Psoas muscle (tissue), 8 donors: Measurements from ENCODE around the gene SENP2. TPM values are rescaled to one million over a fixed set of nuclear protein-coding genes. Genes with fewer than 3 reads are reported as not detected.

ENCODE experiments used
- ATAC-seq, 4 donors: fragments of 200-7000 bp; cut with Tn5 transposase; one replicate each; pipeline ENCODE4 v1.9.1; 2020; ENCODE audit warnings: moderate library complexity in 3 of 4, mild to moderate bottlenecking in 2 of 4
- DNase-seq, 2 donors: peaks; one replicate each; pipeline ENCODE4 v3.0.0-alpha.2; 2020
- H3K27ac ChIP-seq: fragments of 200-600 bp; one replicate; pipeline ENCODE4 v1.8.0; 2022
- H3K27me3 ChIP-seq, 3 donors: fragments of 200-600 bp in 1 of 3; one replicate each; pipeline versions ENCODE4 v1.6.1 to v1.8.0; 2013 to 2022; ENCODE audit warnings: low read length in 2 of 3, mild to moderate bottlenecking in 2 of 3, moderate library complexity in 1 of 3; ENCODE audit not compliant: insufficient read depth in 3 of 3
- H3K36me3 ChIP-seq, 2 donors: fragments of 200-600 bp in 1 of 2; one replicate each; pipeline versions ENCODE4 v1.6.1 to v1.8.0; 2013 to 2022; ENCODE audit warnings: low read depth in 1 of 2, mild to moderate bottlenecking in 1 of 2, moderate library complexity in 1 of 2; ENCODE audit not compliant: insufficient read depth in 1 of 2
- H3K4me1 ChIP-seq: fragments of 200-600 bp; one replicate; pipeline ENCODE4 v1.8.0; 2022
- H3K4me3 ChIP-seq: fragments of 200-600 bp; one replicate; pipeline ENCODE4 v1.8.0; 2022; ENCODE audit warnings: mild to moderate bottlenecking
- H3K9me3 ChIP-seq: fragments of 200-600 bp; one replicate; pipeline ENCODE4 v1.8.0; 2022
- CTCF ChIP-seq: fragments of 200-600 bp; IDR thresholded peaks from one replicate; pipeline ENCODE4 v1.8.0; 2022; ENCODE audit warnings: antibody characterized with exemption
- WGBS, 3 donors: extraction: QIAGEN DNeasy Blood & Tissue Kit; methylation state at CpG; one replicate each; pipeline versions ENCODE4 v1.1.6 to v1.1.7; 2013; 5-methylcytosine and 5-hydroxymethylcytosine counted together
- intact Hi-C, 2 donors: fragments of 100-400 bp; cut with DNase I; formaldehyde crosslinking; loops; one replicate each; pipeline versions ENCODE4 v1.11.0 to v1.14.2; 2022
- polyA plus RNA-seq, 3 donors: library from polyadenylated mRNA; stranded (reverse); fragments of 200-250 nt; gene quantifications; one replicate each; pipeline ENCODE4 v1.2.3, GENCODE V29; 2013
- total RNA-seq, 4 donors: library from RNA; stranded (reverse); fragmentation: NEBNext Ultra II Directional in 2 of 4; extraction: Animal tissue kit (Norgen Biotek cat#: 25700) in 2 of 4; gene quantifications; one replicate each; pipeline versions ENCODE4 v1.2.1 to v1.2.4, GENCODE V29; 2021 to 2023
- donor health status: healthy with polysubstance abuse.
- donor health status: DM: no; HTN: no; CAD: no; lungs with moderate emphysema.
- donor health status: Bipolar disorder and iron deficiency.
- donor health status: healthy.
- donor health status: DM: yes; HTN: yes; CAD: no.
- donor health status: DM: no; HTN: no; CAD: no.
- donor health status: DM: no; HTN: no; CAD: no.
- donor health status: DM: yes; HTN: yes; CAD: no.

SENP2 gene
- total and polyA plus RNA-seq, 7 donors = 9.8 to 51.8 (median 39.5) TPM

- 88 to 92% (median 91%) methylated on average over 19 of the region's 19 CpGs for WGBS, 3 donors
- Histone ChIP-seq H3K4me1 (no peaks in the 10 kb centered on the region), H3K27me3 (no peaks in the 10 kb centered on the region), H3K9me3 (no peaks in the 10 kb centered on the region), H3K27ac (no peak overlapping the region), H3K36me3 (no peaks in the 10 kb centered on the region), H3K4me3 (no peak overlapping the region)
- ATAC-seq = no peak
- intact Hi-C loops = no loop called here
- no peak for DNase-seq
- TF ChIP-seq CTCF = no peak
Observed at GRCh38 chr3:185647134-185647879, 61.2 kb downstream of the SENP2 start.

DNA sequence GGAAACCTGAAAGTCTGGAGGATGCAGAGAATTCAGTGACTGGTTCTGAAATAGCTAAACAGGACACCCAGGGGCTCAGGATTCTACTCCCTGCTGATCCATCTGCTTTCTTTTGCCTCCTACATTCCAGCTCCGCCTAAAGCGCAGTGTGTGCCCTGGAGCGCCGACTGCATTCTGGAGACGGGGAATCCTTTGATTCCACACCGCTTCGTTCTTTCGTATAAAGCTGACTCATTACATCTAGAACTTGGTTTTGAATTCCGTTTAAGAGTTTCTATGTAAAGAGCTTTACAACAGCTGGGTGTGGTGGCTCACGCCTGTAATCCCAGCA lies 61.8 kb downstream of the SENP2 start:
- WGBS, 3 donors = 95 to 97% (median 96%) methylated on average over 10 of the region's 10 CpGs
- Histone ChIP-seq H3K27me3 (no peaks in the 10 kb centered on the region), H3K36me3 (no peaks in the 10 kb centered on the region)

DNA sequence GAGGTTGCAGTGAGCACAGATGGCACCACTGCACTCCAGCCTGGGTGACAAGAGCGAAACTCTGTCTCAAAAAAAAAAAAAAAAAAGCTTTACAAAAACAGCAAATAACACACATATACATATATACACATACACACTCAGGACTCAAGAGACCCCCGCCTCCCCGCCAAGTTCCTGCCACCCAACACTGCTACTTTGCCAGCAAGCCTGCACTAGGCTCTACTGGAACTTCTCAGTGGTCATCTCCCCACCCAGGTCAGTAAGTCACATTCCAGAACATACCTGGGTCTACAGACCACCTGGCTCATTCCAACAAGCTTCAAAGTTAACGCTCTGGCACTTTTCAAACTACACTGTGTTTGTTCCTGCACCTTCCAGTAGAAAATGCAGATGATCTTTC lies 62.3 kb downstream of the SENP2 start:
- no peaks in the 10 kb centered on the region for H3K36me3 ChIP-seq
- H3K4me3 ChIP-seq = no peak overlapping the region
- ATAC-seq (no peak), DNase-seq (no peak)
- H3K9me3 ChIP-seq = no peaks in the 10 kb centered on the region
- WGBS, 3 donors = 97 to 99% (median 99%) methylated on average over 3 to 4 of the region's 4 CpGs
- no peak overlapping the region for H3K27ac ChIP-seq
- TF ChIP-seq CTCF = no peak
- intact Hi-C loops = no loop called here
- H3K4me1 ChIP-seq = no peaks in the 10 kb centered on the region
- H3K27me3 ChIP-seq = no peaks in the 10 kb centered on the region

More for the DNA sequence above, 61.8 kb downstream of the SENP2 start:
- Histone ChIP-seq H3K4me1 (no peaks in the 10 kb centered on the region), H3K9me3 (no peaks in the 10 kb centered on the region), H3K27ac (no peak overlapping the region), H3K4me3 (no peak overlapping the region)
- no peak for ATAC-seq
- TF ChIP-seq CTCF = no peak
- intact Hi-C loops = no loop called here
- no peak for DNase-seq

DNA sequence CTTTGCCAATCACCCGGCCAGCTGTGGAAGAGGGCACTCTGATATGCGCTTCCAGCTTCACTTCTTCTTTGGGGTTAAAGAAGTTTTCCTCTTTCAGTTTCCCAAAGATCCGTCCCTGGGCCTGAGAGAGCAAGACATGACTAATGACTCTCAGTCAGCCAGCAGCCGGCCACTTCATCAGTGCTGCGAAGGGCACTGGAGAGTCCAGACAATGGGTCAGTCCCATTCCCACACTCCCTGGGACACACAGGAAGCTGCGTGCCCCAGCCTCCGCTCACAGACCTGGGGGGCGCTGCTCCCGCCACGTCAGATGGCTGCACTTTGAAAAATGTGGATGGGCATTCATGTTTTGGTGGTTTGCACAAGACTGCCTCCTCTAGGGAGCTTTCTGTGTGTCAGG lies 63.3 kb downstream of the SENP2 start:
- Histone ChIP-seq H3K9me3 (no peaks in the 10 kb centered on the region), H3K27me3 (no peaks in the 10 kb centered on the region), H3K4me1 (no peaks in the 10 kb centered on the region), H3K36me3 (no peaks in the 10 kb centered on the region), H3K4me3 (no peak overlapping the region), H3K27ac (no peak overlapping the region)
- DNase-seq = no peak
- 88 to 93% (median 92%) methylated on average over 10 of the region's 10 CpGs for WGBS, 3 donors
- ATAC-seq = no peak
- no peak for TF ChIP-seq CTCF
- intact Hi-C loops = no loop called here

DNA sequence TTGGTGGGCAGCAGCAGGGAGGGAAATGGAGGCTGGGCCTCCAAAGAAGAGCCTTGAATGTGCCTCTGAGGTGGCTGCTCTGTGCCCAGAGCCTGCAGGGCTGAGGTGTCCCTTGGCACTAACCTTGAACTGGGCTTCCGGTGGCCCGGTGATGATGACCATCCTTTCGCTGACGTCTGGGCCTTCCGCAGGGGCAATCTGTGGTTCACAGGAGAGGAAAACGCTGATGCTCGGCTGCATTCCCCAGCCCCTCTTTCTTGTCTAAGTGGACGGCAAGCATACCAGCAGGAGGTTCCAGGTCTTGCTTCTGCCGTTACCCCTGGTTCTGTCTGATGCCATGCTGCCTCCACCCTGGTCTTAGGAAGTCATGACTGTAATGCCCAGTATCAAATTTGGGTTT lies 65.9 kb downstream of the SENP2 start:
- DNase-seq = no peak
- H3K9me3 ChIP-seq = no peaks in the 10 kb centered on the region
- intact Hi-C loops = no loop called here
- H3K4me3 ChIP-seq = no peak overlapping the region
- no peaks in the 10 kb centered on the region for H3K4me1 ChIP-seq
- no peak for TF ChIP-seq CTCF
- no peak for ATAC-seq
- H3K27me3 ChIP-seq = no peaks in the 10 kb centered on the region
- no peak overlapping the region for H3K27ac ChIP-seq
- WGBS, 3 donors = 90 to 94% (median 92%) methylated on average over 9 of the region's 9 CpGs
- H3K36me3 ChIP-seq = no peaks in the 10 kb centered on the region
